ENCODE results near the gene PGLYRP4. TPM values are rescaled to one million over a fixed set of nuclear protein-coding genes. Genes with fewer than 3 reads are reported as not detected.

PGLYRP4 gene
- total RNA-seq, 1 experiment from 2014 or later: not detected

DNA sequence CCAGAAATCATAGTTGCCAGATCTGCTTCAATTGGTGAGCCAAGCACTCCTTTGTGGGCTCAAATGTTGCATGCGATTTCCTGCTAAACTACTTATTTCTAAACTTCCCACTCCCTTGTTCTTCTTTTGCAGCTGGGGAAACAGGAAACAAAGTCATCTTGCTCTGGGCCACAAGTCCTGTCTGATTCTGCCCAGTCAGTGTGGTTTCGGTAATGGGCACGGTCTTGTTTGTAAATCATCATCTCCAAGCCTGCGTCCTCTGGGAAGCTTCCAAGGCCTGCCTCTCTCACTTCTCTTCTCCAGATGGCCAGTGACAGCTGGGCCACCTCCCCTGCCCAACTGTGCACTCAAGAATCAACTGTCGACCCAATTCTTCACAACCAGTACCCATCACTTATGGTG lies 37.9 kb upstream of the PGLYRP4 start:
- in situ Hi-C loops (cut with HindIII; ENCODE audit: low pct_unique_long_range_greater_than_20kb, low sequenced_read_pairs): no loop called here
- DNase-seq (ENCODE audit: low read depth, low spot score): no peak

DNA sequence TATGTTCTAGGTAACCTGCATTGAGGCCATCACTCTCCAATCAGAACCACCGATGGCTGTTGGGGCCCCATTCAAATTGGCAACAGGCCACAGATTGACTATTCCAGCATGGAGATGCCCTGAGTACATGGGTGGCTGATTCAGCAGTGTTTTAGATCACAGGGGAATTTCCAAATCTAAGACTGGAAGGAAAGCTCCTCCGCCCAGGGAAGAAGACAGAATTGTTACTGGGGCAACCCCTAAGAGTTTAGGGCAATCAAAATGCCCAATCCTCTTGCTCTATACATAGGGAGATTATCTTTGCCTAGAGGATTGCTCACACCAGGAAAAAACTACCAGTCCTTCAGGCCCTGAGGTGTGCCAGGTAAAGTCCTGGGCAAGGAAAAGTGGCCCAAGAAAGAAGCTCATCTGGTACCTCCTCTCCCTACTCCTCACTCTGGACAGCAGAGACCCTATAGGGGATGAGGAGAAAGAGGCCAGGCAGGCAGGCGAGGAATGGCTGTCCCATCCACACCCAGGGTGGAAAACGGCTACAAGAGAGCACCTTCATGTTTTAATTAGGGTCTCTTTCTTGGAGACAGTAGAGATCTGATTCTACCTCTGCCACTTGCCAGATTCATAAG lies 36.4 kb upstream of the PGLYRP4 start:
- no peak for DNase-seq (ENCODE audit: low read depth, low spot score)
- in situ Hi-C loops (cut with HindIII; ENCODE audit: low pct_unique_long_range_greater_than_20kb, low sequenced_read_pairs): no loop called here

DNA sequence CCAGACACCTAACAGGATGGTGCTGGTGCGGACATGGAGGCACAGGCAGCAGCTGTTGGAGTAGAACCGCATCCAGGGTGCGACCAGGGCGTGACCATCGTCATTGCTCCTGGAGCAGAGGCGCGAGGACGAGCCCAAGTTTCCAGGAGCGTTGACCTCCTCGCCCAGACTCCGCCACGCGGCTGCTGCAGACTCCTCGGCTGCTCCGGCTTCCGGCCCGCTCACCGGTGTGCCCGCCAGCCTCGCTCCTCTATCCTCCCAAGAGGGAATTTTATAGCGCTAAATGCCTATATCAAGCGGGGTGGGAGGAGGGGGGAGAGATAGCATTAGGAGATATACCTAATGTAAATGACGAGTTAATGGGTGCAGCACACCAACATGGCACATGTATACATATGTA lies 32.1 kb upstream of the PGLYRP4 start:
- DNase-seq (ENCODE audit: low read depth, low spot score): no peak
- in situ Hi-C loops (cut with HindIII; ENCODE audit: low pct_unique_long_range_greater_than_20kb, low sequenced_read_pairs): no loop called here

DNA sequence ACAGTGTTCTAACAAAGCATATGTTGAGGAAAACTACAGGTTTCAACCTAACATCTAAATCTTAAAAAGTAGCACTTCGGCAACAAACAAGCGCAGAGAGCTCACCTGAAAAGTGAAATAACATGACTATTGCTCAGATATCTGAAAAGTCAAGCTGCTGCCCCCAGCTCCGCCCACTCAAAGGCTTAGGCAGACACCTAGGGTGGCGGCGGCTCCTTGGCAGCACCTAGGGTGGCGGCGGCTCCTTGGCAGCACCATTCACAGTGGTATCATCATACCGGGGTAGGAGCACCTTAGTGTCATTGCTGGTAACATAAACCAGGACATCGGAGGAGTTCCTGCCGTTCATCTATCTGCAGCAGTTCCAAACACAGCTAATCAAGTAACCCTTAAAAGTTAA lies 30.9 kb upstream of the PGLYRP4 start:
- no peak for DNase-seq (ENCODE audit: low read depth, low spot score)
- in situ Hi-C loops (cut with HindIII; ENCODE audit: low pct_unique_long_range_greater_than_20kb, low sequenced_read_pairs): no loop called here

DNA sequence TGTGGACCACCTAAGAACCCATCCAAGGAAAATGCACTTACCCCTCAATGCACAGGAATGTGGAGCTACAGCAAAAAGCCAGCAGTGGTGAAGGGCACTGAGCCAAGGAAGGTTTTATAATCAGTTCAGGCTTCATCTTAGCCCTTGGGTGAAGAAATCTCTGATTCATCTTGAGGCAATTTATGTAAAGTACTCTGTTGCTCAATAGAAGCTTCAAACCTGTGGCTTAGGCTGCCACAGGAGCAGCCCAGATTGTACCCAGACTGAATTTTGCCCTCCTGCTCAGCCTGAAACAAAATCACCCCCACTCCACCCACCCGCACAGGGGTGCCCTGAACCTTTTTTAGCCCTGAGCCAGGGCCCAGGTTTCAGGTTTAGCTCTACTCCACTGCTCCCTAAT lies 26.9 kb upstream of the PGLYRP4 start, which contains the start of gene S100A12:
S100A12 (minus strand) TSS at position 111 of the 400 bp plus-strand sequence. CDS start 1,029 bp downstream, outside the sequence.
- in situ Hi-C loops (cut with HindIII; ENCODE audit: low pct_unique_long_range_greater_than_20kb, low sequenced_read_pairs): no loop called here
- no peak for DNase-seq (ENCODE audit: low read depth, low spot score)

DNA sequence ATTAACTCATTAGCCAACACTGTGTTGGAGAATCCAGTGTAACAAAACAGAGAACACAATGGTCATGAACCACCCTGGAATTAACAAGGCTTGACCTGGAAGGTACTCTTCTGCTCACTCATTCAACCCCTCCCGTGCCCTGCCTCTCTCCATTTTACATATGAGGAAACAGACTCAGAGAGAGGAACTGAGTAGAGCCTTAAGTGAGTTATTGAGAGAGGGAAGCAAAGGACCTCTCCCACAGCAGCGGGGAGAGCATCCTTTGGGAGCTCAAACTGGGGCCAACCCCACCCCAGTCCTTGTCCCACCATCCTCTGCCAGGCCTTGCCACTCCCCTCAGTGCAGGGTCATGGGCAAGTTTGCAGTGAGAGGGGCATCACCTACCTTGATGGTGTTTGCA lies 25.4 kb upstream of the PGLYRP4 start:
- in situ Hi-C loops (cut with HindIII; ENCODE audit: low pct_unique_long_range_greater_than_20kb, low sequenced_read_pairs): no loop called here
- no peak for DNase-seq (ENCODE audit: low read depth, low spot score)

DNA sequence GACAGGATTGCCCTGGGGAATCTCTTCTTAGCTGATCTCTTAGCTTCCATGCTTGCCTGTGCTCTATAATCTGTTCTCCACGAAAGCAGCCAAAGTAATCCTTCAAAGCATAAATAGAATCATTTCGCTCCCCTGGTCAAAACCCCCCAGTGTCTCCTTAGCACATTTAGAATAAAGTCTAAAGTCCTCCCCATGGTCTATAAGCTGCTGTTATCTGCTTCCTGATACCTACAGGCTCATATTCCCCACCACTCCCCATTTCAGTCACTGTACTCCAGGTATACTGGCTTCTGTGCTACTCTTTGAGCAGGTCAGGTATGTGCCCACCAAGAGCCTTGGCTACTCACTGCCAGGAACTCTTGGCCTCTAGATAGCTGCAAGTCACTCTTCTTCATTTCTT lies 23.9 kb upstream of the PGLYRP4 start:
- in situ Hi-C loops (cut with HindIII; ENCODE audit: low pct_unique_long_range_greater_than_20kb, low sequenced_read_pairs): no loop called here
- DNase-seq (ENCODE audit: low read depth, low spot score): no peak

DNA sequence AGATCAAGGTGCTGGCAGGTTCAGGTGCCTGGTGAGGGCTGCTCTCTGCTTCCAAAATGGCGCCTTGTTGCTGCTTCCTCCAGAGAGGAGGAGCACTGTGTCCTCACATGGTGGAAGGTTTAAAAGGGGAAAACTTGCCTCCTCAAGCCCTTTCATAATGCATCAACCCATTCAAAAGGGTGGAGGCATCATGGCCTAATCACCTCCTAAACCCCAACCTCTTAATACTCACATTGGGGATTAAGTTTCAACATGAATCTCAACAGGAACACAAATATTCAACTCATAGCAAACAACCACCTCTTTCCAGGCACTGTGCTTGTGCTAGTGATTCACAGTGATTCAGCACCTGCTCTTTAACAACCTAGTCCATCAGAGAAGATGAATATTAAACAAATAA lies 22.6 kb upstream of the PGLYRP4 start:
- no peak for DNase-seq (ENCODE audit: low read depth, low spot score)
- in situ Hi-C loops (cut with HindIII; ENCODE audit: low pct_unique_long_range_greater_than_20kb, low sequenced_read_pairs): no loop called here

DNA sequence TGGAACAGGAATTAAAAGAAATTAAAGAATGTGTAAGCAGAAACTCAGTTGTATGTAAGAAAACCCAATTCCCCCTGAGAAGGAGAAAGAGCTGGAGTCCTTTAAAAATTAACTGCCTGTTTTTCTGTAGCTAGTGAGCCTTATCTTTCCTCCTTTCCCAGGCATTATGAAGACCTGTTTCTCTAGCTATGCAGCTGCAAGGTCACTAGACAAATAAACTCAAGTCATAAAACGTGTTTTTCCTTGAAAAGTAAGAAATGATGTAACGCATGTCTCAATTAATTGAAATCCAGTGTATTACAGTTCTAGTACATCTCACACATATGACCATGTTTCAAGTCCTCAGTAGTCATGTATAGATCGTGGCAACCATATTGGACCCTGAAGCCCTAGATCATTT lies 21.5 kb upstream of the PGLYRP4 start:
- in situ Hi-C loops (cut with HindIII; ENCODE audit: low pct_unique_long_range_greater_than_20kb, low sequenced_read_pairs): no loop called here
- no peak for DNase-seq (ENCODE audit: low read depth, low spot score)

DNA sequence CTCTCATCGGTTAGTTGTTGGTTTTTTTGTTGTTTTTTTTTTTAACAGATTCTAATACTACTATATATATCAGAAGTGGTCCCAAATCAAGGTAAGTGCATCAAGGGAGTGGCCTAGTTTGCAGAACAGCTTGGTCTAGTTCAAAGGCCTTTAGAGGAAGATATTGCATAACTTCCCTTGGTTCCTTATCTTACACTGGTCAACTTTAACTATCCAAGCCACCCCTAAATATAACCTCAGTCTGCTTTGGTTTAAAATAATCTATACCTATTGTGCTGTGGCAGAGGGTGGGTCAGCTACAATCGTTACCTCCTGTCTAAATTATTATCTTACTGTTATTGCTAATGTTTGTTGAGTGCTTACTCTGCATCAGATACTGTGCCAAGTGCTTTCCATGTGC lies 19.9 kb upstream of the PGLYRP4 start:
- in situ Hi-C loops (cut with HindIII; ENCODE audit: low pct_unique_long_range_greater_than_20kb, low sequenced_read_pairs): loop anchor here (10.0 kb wide), 1 partner anchor 96 kb away; the partner anchor contains the start of gene S100A7
- DNase-seq (ENCODE audit: low read depth, low spot score): no peak

DNA sequence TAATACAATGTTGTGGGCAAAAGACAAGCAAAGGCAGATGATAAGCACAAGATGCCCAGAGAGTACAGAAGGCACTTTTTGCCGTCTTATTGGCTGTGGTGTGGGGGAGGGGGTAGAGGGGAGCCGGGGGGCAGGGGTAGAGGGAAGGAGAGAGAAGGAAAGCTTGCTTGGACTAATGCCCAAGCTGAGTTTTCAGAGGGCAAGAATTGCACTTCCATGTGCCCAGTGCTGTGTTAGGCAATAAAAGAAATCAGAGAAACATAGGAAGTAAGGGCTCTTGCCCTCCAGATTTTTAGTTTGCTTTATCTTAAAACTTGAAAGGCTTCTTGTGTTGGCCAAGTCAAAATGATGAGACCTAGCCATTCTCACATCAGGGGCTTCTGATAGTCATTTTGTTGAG lies 18.4 kb upstream of the PGLYRP4 start:
- DNase-seq (ENCODE audit: low read depth, low spot score): no peak
- in situ Hi-C loops (cut with HindIII; ENCODE audit: low pct_unique_long_range_greater_than_20kb, low sequenced_read_pairs): loop anchor here (10.0 kb wide), 1 partner anchor 98 kb away; the partner anchor contains the start of gene S100A7

DNA sequence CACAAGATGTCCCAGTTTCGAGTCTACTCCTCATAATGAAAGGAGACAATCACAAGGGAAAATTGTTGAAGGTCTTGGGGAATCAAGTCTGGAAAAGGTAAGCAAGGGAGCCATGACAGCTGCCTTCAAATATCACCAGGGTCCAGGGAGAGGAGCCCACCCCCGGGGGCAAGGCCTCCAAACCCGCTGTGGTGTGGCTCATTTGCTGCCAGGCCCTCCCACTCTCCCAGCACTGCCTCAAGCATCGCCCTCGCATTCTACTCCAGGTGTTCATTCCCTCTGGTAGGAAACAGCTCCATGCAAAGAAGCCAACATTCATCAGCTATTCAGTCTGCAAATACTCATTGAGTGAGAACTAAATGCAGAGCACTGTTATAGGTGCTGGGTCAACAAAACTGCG lies 17.6 kb upstream of the PGLYRP4 start:
- no peak for DNase-seq (ENCODE audit: low read depth, low spot score)
- in situ Hi-C loops (cut with HindIII; ENCODE audit: low pct_unique_long_range_greater_than_20kb, low sequenced_read_pairs): loop anchor here (10.0 kb wide), 1 partner anchor 99 kb away; the partner anchor contains the start of gene S100A7

DNA sequence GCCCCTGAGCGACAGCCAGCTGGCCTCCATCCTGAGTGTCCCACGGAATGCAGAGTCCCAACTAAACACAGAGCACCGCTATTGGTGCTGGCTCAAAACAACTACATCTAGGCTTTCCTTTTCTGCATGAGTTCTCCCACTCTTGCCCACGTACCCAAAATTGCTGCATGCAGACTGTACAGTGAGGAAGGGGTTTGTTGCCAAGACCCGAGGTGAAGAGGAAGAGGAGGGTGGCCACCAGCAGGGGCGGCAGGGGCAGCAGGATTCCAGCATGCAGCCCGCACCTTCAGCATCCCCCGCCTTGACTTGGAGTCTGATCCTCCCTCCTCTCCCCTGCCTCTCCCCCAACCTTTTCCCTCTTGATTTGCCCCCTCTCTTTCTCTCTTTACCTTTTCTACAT lies 17.1 kb upstream of the PGLYRP4 start:
- in situ Hi-C loops (cut with HindIII; ENCODE audit: low pct_unique_long_range_greater_than_20kb, low sequenced_read_pairs): loop anchor here (10.0 kb wide), 1 partner anchor 99 kb away; the partner anchor contains the start of gene S100A7

DNA sequence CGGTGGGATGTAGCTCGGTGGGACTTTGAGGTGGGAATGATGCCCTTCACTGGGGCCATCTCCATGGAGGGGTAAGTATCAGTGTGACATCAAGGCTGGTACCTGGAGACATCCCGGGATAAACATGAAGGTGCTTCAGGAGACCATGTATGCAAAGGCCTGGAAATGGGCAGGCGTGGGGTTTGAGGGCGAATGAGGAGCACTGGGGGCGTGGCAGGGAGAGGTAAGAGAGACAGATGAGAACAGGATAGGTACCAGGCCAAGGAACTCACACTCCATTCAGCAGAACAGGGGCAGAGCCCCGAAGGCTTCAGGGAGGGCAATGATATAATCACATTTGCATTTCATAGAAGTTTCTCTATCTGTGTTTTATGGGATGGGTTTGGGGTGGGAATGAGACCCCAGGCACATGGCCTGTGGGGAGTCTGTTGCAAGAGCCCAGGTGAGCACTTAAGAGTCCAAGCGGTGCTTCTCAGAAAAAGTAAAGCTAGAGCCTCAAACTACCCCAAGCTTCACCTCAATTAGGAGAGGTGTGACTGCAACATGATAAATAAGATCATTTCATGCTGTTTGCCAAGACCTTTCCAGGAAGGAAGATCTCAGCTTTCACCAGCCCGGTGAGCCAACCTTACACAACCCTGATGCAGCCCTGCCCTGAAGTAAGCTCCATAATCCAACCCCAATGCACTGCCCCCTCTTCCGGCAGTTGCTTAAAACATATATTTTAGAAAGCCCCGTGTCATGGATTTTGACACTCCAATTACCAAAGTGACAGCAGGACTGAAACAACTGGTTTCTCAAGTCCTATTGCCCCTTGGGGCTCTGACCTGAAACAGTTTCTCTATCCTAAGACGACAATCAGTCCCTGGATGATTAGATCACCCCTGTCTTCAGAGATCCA lies 16.4 kb upstream of the PGLYRP4 start:
- in situ Hi-C loops (cut with HindIII; ENCODE audit: low pct_unique_long_range_greater_than_20kb, low sequenced_read_pairs): loop anchor here (10.0 kb wide), 1 partner anchor 100 kb away; the partner anchor contains the start of gene S100A7
- DNase-seq (ENCODE audit: low read depth, low spot score): no peak

More for the DNA sequence above, 17.1 kb upstream of the PGLYRP4 start:
- no peak for DNase-seq (ENCODE audit: low read depth, low spot score)

DNA sequence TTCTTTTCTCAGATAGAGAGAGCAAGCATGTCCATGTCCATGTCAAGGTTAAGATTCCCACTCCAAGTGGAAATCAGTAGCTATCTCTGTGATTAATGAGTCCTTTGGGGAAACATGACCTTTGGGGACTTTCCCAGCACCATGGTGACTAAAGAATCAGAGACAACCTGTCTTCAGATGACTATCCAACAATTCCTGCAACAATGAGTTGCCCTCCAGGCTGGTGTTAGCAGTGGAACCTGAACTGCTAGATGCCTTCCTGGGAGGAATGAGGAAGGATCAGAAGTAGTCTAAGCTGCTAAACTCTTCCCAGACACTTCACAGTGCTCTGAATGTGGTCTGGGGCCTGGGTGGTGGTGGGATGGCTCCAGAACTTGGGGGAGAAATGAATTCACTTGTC lies 15.5 kb upstream of the PGLYRP4 start:
- DNase-seq (ENCODE audit: low read depth, low spot score): no peak
- in situ Hi-C loops (cut with HindIII; ENCODE audit: low pct_unique_long_range_greater_than_20kb, low sequenced_read_pairs): loop anchor here (10.0 kb wide), 1 partner anchor 101 kb away; the partner anchor contains the start of gene S100A7

DNA sequence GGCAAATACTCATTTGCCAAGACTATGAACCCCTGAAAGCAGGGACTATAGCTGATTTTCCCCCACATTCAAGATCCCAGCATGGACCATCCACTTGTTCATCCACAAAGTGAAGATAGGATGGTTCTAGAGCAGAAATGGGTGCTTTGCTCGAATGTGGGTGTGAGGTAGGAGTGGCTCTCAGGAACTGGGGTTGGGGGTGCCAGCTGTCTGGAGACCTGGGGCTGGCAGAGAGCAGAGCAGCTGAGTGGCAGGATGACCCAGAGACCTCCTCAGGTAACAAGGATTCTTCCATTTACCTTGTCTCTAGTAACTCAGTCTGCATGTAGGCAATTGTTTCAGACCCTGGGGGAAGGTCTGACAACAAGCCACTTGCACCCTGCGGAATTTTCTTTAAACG lies 15.0 kb upstream of the PGLYRP4 start:
- in situ Hi-C loops (cut with HindIII; ENCODE audit: low pct_unique_long_range_greater_than_20kb, low sequenced_read_pairs): loop anchor here (10.0 kb wide), 1 partner anchor 101 kb away; the partner anchor contains the start of gene S100A7
- no peak for DNase-seq (ENCODE audit: low read depth, low spot score)

DNA sequence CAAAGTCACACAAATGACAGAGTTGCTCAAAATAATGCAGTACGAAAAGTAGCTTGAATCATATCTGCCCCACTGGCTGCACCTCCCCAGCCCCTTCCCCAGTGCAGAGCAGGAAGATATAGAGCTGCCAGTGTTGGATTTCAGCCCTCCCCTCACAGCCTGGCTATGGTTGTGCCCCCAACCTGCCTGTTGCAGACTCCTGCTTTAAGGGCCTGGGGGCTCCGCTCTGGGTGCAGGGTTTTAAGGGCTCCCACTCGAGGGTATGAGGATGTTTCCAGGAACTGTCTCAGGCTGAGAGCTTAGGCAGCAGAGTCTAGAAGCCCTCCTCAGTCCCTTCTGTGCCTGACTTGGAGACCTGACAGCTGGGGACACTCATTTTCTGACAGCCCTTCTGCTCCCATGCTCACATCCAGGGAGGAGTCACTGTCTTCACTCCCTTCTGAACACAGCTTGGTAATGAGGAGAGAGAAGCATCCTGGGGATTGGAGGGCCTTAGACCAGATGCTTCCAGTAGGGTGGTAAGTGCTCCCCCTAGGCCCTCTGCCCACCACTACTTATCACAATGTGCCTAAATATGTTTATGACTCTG lies 13.6 kb upstream of the PGLYRP4 start:
- in situ Hi-C loops (cut with HindIII; ENCODE audit: low pct_unique_long_range_greater_than_20kb, low sequenced_read_pairs): loop anchor here (10.0 kb wide), 1 partner anchor 103 kb away; the partner anchor contains the start of gene S100A7
- no peak for DNase-seq (ENCODE audit: low read depth, low spot score)
